ENCODE measurements around the gene SDHB.

Gene SDHB

DNA sequence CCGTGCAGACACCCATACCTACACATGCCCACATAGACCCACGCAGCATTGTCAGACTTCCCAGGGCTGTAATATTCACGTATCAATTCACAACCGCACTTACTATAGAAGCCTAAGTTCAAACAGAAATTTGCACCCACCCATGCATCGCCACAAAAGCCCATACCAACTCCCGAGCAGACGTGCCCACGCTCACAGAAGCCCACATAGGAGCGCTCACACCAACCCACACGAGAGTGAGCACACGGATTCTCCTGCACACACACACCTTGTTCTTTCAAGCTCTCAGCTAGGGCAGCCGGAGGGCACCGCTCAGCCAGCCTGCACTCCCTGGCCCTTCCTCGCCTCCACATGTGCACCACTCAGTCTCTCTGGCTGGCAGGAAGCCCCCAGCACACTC is 78.0 kb downstream of the SDHB start:
- TF ChIP-seq, protein P1, sequence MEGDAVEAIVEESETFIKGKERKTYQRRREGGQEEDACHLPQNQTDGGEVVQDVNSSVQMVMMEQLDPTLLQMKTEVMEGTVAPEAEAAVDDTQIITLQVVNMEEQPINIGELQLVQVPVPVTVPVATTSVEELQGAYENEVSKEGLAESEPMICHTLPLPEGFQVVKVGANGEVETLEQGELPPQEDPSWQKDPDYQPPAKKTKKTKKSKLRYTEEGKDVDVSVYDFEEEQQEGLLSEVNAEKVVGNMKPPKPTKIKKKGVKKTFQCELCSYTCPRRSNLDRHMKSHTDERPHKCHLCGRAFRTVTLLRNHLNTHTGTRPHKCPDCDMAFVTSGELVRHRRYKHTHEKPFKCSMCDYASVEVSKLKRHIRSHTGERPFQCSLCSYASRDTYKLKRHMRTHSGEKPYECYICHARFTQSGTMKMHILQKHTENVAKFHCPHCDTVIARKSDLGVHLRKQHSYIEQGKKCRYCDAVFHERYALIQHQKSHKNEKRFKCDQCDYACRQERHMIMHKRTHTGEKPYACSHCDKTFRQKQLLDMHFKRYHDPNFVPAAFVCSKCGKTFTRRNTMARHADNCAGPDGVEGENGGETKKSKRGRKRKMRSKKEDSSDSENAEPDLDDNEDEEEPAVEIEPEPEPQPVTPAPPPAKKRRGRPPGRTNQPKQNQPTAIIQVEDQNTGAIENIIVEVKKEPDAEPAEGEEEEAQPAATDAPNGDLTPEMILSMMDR (IDR thresholded peaks at IDR 0.05; ENCODE audit: extremely low read depth, missing control alignments): no peak
- no peak for DNase-seq (ENCODE audit: low spot score)

DNA sequence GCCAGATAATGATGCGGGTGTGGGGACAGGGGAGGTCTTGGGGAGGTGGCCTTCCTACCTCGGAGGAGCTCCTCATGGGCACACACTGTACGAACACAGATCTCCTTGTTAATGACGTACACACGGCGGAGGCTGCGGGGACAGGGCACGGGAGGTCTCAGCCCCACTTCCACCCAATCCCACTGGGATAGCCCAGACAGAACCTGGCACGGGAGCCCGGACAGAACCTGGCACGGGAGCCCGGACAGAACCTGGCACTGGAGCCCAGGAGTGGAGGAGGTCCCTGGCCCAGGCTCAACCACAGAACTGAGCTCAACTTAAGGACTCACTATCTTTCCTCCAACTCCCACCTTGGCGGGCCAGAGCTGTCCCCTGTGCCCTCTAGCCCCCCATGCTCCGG is 78.6 kb downstream of the SDHB start:
- no peak for DNase-seq (ENCODE audit: low spot score)
- TF ChIP-seq, protein P1 (IDR thresholded peaks at IDR 0.05; ENCODE audit: extremely low read depth, missing control alignments): no peak

DNA sequence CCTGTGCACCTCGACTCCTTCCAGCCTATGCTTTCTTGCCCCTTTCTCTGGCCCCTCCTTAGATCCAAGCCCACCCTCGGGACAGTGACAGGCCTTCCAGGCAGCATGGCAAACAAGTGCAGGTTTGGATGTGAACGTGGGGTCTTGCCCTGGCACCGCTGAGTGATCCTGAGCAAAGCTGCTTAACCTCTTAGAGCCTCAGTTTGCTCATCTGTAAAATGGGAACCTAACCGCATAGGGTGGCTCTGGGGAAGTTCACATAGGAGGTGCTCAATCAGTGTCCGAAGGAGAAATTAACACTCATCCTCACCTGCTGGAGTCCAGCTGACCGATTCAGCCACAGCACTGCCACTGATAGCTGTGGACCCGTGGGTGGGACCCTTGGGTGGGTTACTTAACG is 80.6 kb downstream of the SDHB start:
- TF ChIP-seq, protein P1 (IDR thresholded peaks at IDR 0.05; ENCODE audit: extremely low read depth, missing control alignments): no peak
- DNase-seq (ENCODE audit: low spot score): no peak

DNA sequence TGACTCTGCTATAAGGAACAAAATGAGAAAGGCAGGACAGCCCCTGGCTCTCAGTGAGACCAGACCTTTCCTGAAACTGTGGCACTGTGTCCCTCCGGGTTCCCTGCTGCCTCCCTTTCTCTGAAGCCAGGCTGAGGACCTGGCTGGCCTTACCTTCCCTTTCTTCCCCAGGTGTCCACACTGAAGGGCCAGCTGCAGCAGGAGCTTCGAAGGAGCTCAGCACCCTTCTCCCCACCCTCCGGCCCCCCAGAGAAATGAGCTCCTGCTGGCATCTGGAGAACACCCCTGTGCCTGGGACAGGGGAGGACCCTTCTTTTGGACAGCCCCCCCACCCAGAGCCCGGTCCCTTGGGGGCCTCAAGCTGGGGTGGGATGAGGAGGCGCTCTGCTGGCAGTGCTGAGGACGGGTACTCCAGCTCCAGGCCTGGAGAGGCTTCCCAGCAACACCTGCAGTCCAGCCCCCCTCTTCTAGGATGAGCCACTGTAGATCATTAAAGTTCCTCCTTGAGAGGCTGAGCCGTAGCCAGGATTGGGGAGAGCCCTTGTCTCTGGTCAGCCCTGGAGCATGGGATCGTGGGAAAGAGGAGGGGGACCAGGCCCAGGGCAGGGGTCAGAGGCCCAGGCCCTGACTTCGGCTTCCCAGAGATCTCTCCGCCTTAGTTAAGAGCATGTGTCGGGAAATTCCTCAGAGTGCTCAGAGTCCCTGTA is 81.5 kb downstream of the SDHB start:
- no peak for DNase-seq (ENCODE audit: low spot score)
- TF ChIP-seq, protein P1 (IDR thresholded peaks at IDR 0.05; ENCODE audit: extremely low read depth, missing control alignments): no peak

DNA sequence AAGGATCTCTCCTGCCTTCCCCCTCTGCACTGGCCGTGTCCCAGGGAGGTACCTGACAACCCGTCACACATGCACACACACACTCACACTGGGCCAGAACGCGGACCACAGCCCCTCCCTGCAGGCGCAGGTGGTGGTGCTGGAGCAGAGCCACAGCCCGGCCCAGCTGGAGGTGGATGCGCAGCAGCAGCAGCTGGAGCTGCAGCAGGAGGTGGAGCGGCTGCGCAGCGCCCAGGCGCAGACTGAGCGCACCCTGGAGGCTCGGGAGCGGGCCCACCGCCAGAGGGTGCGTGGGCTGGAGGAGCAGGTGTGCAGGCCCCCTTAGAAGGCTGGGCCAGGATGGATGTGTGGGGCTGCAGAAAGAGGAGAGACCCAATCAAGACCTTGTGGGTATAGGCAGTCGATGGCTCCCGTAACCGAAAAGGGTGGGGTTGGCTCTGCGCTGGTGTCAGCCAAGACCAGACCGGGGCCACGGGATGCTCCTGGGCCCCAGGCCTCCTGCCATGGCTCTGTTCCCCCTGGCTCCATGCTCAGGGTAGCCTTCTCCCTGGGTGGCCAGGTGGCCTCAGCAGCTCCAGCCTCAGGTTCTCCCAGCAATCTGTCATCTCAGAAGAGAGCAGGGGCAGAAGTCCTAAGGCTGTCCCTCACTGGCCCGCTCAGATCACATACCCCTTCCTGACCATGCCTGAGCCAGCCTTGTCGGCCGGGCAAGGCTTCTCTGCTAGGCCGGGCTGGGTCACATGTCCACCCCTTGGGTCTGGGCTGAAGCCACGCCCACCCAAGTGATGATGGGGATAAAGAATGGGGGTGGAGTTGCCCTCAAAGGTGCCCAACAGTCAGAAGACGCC is 82.3 kb downstream of the SDHB start:
- TF ChIP-seq, protein P1 (IDR thresholded peaks at IDR 0.05; ENCODE audit: extremely low read depth, missing control alignments): no peak
- no peak for DNase-seq (ENCODE audit: low spot score)

DNA sequence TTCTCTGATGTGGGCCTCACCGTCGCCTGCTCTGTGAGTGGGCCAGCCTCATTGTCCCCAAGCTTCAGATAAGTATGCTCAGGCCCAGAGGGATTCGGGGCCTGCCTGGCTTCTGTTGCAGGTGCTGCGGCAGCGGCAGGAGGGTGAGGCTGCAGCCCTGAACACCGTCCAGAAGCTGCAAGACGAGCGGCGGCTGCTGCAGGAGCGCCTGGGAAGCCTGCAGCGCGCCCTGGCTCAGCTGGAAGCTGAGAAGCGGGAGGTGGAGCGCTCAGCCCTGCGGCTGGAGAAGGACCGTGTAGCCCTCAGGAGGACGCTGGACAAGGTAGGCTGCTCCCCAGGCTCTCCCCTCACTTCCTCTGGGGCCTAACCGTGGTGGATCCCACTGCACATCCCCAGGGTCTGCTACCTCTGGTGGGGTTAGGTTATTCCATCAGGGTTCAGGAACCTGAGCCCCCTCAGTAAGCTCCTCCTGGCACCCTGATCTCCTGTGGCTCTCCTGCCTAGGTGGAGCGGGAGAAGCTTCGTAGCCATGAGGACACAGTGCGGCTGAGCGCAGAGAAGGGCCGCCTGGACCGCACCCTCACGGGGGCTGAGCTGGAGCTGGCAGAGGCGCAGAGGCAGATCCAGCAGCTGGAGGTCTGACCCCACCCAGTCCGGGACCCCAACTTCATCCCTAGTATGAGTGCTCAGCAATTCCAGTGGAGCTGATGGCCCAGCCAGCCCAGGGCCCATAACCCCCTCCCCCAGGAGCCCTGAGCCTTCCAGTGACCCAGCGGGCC is 83.5 kb downstream of the SDHB start:
- no peak for DNase-seq (ENCODE audit: low spot score)
- TF ChIP-seq, protein P1 (IDR thresholded peaks at IDR 0.05; ENCODE audit: extremely low read depth, missing control alignments): no peak
